GM19463 (cell line): ENCODE results near the gene FST.

Experiments used
- ATAC-seq: cut with Tn5 transposase; IDR thresholded peaks from one replicate; pipeline ENCODE4 v1.9.1; 2021; ENCODE audit warnings: mild to moderate bottlenecking, moderate library complexity; ENCODE audit not compliant: unreplicated experiment

FST gene, protein sequence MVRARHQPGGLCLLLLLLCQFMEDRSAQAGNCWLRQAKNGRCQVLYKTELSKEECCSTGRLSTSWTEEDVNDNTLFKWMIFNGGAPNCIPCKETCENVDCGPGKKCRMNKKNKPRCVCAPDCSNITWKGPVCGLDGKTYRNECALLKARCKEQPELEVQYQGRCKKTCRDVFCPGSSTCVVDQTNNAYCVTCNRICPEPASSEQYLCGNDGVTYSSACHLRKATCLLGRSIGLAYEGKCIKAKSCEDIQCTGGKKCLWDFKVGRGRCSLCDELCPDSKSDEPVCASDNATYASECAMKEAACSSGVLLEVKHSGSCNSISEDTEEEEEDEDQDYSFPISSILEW

DNA sequence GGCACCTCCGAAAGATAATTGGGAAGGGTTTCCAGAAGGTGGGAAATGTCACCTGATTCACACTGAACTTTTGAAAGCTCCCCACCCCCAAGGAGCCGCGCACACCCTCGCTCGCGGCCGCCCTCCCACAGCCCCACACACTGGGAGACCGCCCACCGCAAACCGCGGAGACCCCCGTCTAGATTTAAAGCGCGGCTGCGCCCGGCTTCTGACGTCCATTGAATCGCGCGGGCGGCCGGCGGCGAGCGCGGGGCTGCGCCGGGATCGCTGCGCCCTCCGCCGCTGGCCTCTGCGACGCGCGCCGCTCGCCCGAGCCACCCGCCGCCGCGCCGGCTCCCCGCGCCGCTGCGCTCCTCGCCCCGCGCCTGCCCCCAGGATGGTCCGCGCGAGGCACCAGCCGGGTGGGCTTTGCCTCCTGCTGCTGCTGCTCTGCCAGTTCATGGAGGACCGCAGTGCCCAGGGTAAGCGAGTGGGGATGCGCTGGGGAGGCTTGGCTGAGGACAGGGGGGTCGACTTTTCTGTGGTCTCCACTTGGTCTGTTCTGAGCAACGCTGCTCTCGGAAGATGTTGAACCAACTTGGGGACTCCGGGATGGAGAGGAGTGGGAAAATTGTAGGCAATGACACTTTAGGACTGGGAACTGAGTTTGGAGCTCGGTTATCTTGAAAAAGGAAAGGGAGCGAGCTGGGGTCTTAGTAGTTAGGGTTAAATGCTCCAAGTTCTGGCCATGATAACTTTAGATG, at the start of gene FST:
Gene FST (plus strand): TSS at position 214 of the 743 bp plus-strand sequence. CDS start 163 bp downstream, at position 377.
- no peak for ATAC-seq

- ATAC-seq = no peak
These were observed 48.8 kb upstream of the FST start for GRCh38 chr5:53431665-53432064.

- no peak for ATAC-seq
These were observed 47.4 kb upstream of the FST start for GRCh38 chr5:53433026-53433425.

- no peak for ATAC-seq
These were observed 45.9 kb upstream of the FST start for GRCh38 chr5:53434541-53434940.

DNA sequence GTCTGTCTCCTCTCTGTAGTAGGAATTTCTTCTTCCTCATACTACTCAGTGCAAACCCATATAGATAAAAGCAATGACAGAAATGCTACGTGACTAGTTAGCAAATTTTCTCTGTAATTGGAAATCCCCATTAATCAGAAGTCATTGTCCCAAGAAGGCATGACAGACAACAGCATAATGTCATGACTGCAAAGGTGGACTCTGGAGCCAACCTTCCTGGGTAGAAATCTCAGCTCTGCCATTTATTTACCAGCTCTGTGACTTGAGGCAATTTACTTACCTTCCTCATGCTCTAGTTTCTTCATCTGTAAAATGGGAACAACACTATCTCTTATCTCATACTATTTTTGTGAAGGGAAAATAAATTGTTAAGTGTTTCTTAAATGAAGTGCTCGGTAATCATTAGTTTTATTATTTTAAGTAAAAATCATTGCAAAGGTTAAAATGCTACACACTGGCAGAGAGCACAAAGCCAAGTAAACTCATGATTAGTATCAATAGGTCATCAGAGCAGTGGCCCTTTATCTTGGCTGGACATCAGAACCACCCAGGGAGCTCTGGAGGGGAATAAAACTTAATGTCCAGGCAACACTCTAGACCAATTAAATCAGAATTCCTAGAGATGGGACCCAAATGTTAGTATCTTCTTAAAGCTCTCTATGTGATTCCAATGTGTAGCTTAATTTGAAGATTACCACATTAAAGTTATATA, 43.8 kb upstream of the FST start:
- ATAC-seq = no peak

- ATAC-seq = no peak
These were observed 42.4 kb upstream of the FST start for GRCh38 chr5:53438079-53438478.

GRCh38 chr5:53438486-53439472, 41.6 kb upstream of the FST start:
- ATAC-seq = no peak

DNA sequence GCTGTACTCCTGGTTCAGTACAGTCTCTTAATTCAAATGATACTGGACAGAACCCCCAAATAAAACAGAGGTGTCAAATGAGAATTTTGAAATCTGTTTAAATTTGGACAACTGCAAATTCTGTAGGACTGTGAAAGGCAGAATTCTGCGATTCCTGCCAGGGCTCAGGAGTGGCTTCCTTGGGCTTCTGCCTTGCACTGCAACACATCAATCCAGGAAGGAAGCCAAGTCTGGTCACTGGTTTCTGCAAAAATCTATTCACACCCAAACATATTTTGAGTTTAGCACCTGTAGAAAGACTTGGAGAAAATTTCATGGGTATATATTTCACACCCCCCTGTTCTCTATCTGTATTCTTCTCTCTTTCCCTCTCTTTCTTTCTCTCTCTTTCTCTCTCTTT, 37.5 kb upstream of the FST start:
- no peak for ATAC-seq

- ATAC-seq = no peak
These were observed 34.9 kb upstream of the FST start for GRCh38 chr5:53445569-53445968.

DNA sequence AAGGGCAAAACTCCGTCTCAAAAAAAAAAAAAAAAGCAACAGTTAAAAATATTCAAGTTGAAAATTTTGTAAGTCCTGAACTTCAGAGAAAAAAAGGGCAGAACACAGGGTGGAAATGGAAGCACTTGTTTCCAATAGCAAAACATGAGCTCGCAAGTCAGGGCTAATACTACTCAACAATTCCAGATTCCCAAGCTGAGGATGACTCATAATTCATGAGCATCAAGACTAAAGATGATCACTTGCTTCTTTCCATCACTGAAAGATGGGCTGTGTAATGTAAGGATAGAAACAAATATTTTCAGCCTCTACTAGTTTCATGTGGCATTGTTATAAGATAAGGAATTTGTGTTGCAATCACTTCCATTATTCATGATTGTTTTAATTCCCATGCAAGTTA, 33.5 kb upstream of the FST start:
- no peak for ATAC-seq

- ATAC-seq = no peak
These were observed 31.6 kb upstream of the FST start for GRCh38 chr5:53448851-53449250.

DNA sequence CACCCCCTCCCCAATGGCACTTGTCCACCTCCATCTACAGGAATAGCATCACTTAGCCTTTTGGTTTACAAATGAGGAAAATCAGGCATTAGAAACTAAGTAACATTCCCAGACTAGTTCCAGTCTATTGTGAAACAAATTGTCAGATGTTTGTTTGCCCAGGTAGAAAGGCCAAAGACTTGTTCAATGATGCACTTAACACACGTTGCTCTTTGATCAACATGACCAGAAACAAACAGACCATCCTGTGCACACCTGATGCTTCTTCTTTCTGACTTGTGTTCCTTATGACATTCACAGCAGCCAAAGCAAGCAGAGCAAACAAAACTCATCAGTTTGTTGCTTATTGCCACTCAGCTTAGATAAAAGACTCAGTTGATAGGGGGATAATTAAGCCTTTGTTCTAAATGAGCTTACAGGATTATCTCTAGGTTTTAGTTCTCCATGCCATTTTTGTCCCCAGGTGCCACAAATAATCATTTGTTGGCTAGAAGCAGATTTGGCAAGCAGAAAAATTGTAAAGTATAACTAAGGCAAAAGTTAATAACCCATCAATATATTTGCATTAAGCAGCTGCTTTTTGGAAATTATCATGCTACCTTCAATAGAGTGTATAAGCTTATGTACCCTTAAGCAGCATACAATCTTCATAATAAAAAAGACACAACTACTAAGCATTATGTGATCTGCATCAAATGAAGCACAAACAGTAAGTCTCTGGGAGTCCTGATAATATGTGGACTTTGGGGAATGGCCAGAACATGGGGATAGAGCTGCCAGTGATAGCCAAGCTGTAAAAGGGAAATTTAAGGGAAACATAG, 26.3 kb upstream of the FST start:
- ATAC-seq = no peak

DNA sequence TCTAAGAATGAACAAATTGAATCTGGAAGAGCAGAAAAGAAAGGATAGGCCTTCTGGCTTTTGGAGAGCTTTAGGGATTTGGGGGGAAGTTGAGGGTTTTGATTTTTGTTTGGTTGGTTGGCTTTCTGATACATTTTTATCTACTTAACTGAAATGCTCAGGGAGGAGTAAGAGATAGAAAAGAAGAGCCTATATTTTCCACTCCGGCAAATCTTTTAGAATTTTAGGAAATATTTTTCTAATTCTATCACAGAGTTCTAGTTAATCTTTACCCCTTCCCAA, 25.8 kb upstream of the FST start:
- ATAC-seq = no peak

DNA sequence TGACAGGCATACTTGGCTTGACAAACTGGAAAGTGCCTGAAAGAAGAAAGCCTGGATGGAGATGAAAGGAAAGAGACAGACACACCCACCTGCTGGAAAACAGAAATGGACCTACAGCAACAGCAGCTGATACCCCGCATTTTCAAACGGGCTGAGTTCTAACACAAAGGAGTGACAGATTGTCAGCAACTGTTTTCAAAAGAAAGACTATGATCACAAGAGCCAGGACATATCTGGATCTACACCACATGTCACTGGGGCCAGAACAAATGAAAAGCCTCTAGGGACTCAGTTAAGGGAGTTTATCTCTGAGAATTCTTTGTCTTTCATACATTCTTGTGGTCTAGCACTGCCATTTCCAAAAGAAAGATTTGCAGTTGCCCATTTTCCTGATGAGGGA, 24.1 kb upstream of the FST start:
- ATAC-seq = no peak

DNA sequence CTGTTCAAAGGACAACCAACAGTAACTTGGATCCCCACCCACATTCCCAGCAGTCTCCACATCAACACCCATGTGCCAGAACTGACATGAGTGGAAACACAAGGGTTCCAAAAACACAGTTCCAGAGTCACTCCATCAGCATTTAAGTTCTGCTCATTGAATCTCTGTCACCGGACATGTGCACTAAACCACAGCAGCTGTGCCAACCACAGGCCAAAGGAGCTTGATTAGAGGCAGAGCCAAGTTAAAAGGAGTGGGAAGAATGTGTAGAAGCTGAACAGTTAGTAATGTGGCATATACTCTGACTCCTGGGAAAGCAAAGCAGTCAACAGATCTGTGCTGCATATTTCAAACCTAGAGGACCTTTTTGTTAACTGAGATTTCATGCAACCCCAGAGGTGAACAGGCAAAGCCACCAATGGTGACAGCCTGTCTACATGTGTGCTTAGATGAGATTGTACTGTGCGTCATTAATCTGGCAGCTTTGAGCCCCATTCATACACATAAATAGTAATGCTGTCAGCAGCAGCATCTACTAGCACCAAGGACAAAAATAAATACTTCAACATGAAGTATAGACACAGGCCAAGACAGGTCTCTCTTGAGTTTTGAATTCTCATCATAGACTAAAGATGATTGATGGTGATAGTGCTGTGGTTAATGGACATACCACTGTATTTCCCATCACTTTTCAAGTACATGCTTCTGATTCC, 16.4 kb upstream of the FST start:
- ATAC-seq = no peak

- no peak for ATAC-seq
These were observed 15.7 kb upstream of the FST start for GRCh38 chr5:53464722-53465121.

DNA sequence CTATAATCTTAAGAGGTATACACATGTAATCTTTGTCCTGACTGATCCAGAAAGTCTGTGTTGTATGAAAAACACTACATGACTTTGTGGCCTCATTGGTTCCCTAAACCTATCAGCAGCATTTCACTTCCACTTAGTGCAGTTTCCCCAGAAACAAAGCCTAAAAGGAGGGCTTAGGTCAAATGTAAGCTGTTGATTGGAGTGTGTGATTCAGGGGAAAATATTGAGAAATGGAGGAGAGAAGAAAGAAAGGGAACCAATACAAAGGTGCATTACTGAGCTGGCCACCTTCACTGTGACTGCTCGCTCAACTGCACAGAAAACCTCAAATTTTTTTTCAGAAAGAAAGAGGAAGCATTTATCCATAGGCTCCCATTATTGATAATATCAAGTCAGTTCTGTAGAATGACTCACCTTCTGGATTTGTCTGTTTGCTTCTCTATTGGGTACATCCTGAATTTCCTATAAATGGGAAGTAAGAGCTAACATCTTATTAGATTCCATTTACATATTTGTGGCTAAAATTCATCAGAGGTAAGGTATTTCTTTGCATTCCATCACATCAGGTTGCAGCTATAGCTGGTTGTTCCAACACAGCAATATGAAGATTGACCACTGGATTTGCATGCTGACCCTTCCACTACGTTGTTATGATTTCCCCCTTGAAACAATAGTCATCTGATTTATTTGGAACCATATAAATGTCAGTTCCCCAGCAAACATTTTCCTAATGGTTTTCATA, 10.3 kb upstream of the FST start:
- no peak for ATAC-seq

- ATAC-seq = no peak
These were observed 8.2 kb upstream of the FST start for GRCh38 chr5:53472279-53472678.
